Activated naive CD8-positive, alpha-beta T cell (primary cell): ENCODE data around the gene UPK3BL2.
"Not testable (repeated sequence)": the region's sequence is repeated elsewhere in the genome, so short reads cannot be mapped to it uniquely, and the experiment has no call there.

Experiments
- H3K27ac Mint-ChIP-seq: one replicate; pipeline ENCODE4 v1.8.0; 2021; ENCODE audit warnings: mixed read lengths
- H3K27me3 Mint-ChIP-seq: one replicate; pipeline ENCODE4 v1.8.0; 2021; ENCODE audit warnings: mixed read lengths
- H3K36me3 Mint-ChIP-seq: one replicate; pipeline ENCODE4 v1.8.0; 2021; ENCODE audit warnings: mixed read lengths
- H3K4me1 Mint-ChIP-seq: one replicate; pipeline ENCODE4 v1.8.0; 2021; ENCODE audit warnings: low read depth, mixed read lengths
- H3K4me3 Mint-ChIP-seq: one replicate; pipeline ENCODE4 v1.8.0; 2021; ENCODE audit warnings: mild to moderate bottlenecking, mixed read lengths
- H3K9me3 Mint-ChIP-seq: one replicate; pipeline ENCODE4 v1.8.0; 2021; ENCODE audit warnings: low read depth, mixed read lengths

Gene UPK3BL2, protein sequence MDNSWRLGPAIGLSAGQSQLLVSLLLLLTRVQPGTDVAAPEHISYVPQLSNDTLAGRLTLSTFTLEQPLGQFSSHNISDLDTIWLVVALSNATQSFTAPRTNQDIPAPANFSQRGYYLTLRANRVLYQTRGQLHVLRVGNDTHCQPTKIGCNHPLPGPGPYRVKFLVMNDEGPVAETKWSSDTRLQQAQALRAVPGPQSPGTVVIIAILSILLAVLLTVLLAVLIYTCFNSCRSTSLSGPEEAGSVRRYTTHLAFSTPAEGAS

DNA sequence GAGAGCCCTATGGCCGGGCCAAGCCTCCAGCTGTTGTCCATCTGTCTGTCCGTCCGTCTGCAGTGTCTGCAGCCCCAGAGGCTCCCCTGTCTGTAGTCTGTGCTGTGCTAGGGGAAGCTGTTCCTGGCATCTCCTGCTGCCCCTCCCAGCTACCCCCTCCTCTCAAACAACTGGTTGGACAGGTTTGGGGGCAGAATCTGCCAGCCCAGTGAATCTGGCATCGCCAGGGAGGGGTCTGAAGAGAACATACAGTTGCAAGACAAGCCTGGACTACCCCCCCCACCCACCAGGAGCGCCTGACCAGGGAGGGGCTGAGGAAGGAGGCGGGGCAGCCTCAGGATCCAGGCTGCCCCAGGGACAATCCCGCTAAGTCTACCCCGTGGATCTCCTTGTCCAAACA is at the start of gene UPK3BL2:
UPK3BL2 (minus strand) TSS at position 101 of the 400 bp plus-strand sequence; CDS start at position 41, 60 bp downstream.
- H3K36me3 Mint-ChIP-seq, H3K27ac Mint-ChIP-seq, H3K9me3 Mint-ChIP-seq, H3K27me3 Mint-ChIP-seq, H3K4me1 Mint-ChIP-seq, H3K4me3 Mint-ChIP-seq: not testable (repeated sequence)

DNA sequence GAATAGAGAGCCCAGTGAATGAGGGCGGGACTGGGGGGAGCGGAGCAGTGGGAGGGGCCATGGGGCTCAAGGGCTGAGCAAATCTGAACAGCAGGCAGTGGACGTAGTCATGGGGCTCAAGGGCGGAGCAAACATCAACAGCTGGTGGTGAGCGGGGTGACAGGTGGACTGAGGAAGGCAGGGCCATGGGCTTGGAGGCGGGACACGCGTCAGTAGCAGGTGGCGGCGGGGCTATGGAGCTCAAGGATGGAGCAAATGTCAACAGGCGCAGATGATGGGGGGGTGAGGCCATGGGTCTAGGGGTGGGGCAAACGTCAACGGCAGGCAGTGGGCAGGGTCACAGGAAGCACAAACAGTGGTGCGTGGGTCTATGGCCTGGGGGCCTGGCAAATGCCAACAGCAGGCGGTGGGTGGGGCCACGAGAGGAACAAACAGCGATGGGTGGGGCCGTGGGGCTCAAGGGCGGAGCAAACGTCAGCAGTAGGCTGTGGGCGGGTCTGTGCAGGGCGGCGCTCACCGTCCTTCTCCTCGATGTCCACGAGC is 49.1 kb upstream of the UPK3BL2 start:
- H3K27me3 Mint-ChIP-seq, H3K36me3 Mint-ChIP-seq, H3K4me3 Mint-ChIP-seq, H3K9me3 Mint-ChIP-seq, H3K27ac Mint-ChIP-seq, H3K4me1 Mint-ChIP-seq: not testable (repeated sequence)

DNA sequence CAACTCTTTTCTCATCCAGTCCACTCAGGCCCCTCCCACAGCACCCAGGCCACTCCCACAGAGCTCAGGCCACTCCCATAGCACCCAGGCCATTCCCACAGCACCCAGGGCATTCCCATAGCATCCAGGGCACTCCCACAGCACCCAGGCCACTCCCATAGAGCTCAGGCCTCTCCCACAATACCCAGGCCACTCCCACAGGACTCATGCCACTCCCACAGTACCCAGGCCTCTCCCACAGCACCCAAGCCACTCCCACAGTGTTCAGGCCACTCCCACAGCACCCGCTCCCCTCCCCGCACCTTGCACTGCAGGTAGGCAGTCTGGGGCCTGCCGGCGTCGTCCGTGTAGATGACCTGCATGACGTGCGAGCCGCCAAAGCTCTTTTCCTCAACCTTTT is 46.4 kb upstream of the UPK3BL2 start:
- H3K27ac Mint-ChIP-seq, H3K27me3 Mint-ChIP-seq, H3K36me3 Mint-ChIP-seq, H3K4me1 Mint-ChIP-seq, H3K4me3 Mint-ChIP-seq, H3K9me3 Mint-ChIP-seq: not testable (repeated sequence)

DNA sequence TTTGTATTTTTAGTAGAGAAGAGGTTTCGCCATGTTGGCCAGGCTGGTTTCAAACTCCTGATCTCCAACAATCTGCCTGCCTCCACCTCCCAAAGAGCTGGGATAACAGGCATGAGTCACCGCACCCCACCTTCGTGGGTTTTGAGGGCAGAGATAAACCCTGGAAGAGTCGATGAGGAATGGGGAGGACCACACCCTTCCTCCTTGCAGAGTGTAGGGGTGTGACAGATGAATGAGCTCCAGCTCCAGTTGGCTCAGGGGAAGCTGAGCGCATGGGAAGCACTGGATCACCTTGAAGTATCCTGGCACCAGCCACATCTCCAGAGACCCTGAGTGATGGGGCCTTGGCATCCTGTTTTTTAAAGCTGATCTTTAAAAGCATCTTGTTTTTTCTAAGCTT is 40.0 kb upstream of the UPK3BL2 start:
- not testable (repeated sequence) for H3K36me3 Mint-ChIP-seq, H3K4me3 Mint-ChIP-seq, H3K27me3 Mint-ChIP-seq, H3K9me3 Mint-ChIP-seq, H3K4me1 Mint-ChIP-seq, H3K27ac Mint-ChIP-seq

DNA sequence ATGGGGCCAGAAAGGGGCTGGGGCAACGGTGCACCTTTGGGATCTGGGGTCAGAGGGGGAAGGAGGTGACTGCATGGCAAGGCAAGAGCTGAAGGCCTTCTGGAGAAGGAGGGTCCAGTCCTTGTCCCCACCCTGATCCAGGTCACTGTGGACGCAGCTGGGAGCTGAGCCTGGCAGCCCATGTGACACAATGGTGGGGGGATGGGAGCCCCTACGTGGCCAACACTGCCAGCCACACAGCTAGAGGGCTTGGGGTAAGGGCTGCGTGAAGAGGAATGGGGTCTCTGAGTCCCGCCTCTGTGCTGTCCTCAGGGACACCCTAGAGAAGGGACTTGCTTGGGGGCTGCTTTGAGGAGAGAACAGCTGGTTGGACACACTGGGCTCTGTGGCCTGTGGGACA is 38.2 kb upstream of the UPK3BL2 start:
- not testable (repeated sequence) for H3K36me3 Mint-ChIP-seq, H3K27ac Mint-ChIP-seq, H3K9me3 Mint-ChIP-seq, H3K4me1 Mint-ChIP-seq, H3K27me3 Mint-ChIP-seq, H3K4me3 Mint-ChIP-seq

DNA sequence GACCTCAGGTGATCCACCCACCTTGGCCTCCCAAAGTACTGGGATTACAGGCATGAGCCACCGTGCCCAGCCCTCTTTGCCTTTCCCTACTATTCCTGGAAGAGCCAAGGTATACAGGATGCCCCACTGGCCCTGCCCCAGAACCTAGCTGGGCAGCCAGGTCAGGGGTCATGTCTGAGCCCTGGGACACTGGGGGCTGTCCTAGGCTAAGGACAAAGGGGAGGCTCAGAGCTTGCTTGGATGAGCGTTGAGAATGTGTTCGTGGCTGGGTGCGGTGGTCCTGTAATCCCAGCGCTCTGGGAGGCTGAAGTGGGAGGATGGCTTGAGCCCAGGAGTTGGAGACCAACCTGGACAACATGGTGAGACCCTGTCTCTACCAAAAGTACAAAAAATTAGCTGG is 35.0 kb upstream of the UPK3BL2 start:
- not testable (repeated sequence) for H3K9me3 Mint-ChIP-seq, H3K4me3 Mint-ChIP-seq, H3K36me3 Mint-ChIP-seq, H3K27me3 Mint-ChIP-seq, H3K4me1 Mint-ChIP-seq, H3K27ac Mint-ChIP-seq

DNA sequence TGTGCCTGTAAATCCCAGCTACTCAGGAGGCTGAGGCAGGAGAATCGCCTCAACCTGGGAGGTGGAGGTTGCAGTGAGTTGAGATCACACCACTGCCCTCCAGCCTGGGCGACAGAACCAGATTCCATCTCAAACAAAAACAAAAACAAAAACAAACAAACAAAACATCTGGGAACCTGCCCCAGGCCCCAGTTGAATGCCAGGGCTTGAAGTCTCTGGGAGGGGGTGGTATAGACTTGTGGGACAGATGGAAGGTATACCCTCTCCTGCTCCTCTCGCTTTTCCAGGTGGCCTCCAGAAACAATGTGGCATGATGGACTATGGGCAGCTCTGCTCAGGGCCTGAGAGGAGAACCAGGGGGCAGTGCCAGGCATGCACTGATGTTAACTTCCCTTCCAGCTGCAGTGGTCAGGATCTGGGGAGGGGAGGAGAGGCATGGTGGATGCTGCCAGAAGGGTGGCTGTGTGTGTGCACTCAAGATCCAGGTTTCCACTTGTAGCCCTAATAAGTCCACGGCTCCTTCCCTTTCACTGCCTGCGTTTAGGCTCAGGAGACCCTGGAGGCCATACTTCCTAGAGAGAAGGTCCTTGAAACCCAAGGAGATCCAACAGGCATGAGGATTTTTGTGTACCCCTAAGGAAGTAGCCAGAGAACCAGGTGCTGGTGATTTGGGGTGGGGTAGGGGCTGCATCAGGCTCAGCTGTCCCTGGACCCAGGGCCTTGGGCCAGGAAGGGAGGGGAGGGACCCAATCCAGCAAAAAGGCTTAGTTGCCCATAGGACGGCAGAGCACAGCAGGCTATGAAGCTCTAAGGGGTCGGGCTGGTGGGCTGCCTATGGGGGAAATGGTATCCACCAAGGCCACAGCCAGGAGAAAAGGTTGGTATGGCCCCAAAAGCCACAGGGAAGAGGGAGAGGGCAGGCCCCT is 34.1 kb upstream of the UPK3BL2 start:
- H3K4me1 Mint-ChIP-seq, H3K27ac Mint-ChIP-seq, H3K27me3 Mint-ChIP-seq, H3K36me3 Mint-ChIP-seq, H3K9me3 Mint-ChIP-seq, H3K4me3 Mint-ChIP-seq: not testable (repeated sequence)

DNA sequence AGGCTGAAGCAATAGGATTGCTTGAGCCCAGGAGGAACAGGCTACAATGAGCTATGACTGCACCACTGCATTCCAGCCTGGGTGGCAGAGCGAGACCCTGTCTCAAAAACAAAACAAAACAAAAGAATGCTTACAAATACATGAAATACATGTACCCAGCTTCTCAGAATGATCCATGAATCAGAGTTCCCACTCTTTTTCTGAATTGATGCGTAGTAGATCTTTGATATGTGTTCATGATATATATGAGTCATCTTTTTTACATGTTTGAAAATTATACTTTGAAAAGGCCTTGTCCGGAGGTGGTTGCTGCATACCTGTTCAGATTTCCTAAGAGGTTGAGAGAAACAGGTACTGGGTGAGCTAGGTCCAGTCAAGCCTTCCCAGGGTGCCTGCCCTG is 32.9 kb upstream of the UPK3BL2 start:
- H3K27ac Mint-ChIP-seq, H3K27me3 Mint-ChIP-seq, H3K36me3 Mint-ChIP-seq, H3K9me3 Mint-ChIP-seq, H3K4me1 Mint-ChIP-seq, H3K4me3 Mint-ChIP-seq: not testable (repeated sequence)

DNA sequence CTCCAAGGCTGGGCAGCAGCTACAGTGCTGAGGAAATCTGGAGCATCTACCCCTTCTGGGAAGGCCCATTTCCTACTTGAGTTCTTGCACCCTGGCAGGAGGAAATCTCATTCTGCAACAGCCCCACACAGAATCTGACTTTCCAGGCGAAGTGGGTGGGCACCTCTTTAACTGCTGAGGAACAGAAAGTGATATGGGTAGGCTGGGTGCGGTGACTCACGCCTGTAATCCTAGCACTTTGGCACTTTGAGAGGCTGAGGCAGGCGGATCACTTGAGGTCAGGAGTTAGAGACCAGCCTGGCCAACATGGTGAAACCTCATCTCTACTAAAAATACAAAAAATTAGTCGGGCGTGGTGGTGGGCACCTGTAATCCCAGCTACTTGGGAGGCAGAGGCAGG is 31.1 kb upstream of the UPK3BL2 start:
- not testable (repeated sequence) for H3K36me3 Mint-ChIP-seq, H3K4me3 Mint-ChIP-seq, H3K27ac Mint-ChIP-seq, H3K4me1 Mint-ChIP-seq, H3K9me3 Mint-ChIP-seq, H3K27me3 Mint-ChIP-seq

DNA sequence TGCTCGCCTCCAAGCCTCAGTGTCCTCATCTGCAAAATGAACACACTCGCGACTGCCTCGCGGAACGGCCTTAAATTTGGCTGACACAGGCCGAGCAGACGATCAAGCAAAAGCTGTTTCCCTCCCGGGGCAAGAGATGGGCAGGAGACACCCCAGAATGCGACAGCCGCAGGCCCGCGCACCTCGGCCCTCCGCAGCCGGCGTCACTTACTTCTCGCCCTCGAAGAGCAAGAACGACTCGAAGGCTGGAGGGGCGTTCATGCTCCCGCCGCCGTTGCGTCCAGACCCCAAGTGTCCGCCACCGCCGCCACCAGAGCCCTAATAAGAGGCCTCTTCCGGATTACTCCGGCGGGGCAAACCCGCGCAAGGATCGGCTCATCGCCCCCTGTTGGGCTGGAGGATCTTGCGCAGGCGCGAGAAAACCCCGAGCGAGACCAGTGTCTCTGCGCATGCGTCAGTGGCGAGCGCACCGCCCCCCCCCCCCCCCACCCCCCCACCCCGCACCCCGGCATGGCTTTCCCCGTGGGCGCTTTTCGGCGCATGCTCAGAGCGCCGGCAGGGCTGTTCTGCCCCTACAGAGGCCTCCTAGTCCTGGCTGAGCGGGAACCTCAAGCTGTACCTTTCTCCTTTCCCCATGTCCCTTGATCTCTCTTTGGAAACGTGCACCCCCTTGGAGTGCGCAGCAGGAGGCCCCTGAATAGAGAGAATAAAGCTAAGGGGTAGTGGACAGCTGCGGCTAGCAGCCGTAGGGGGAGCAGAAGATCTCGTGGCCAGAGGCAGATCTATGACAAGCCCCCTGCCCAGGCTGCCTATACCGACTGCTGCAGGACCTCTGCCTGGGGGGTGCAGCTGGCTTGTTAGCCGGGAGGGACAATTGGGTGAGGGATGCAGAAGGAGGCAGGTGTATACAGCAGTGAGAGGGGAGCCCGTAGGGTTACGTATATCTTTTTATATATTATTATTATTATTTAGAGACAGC is 29.1 kb upstream of the UPK3BL2 start, which contains the start of gene POLR2J3:
POLR2J3 (minus strand) TSS at position 323 of the 979 bp plus-strand sequence; CDS start at position 261, 62 bp downstream.
- Mint-ChIP-seq H3K4me3 (peak within 1 kb of the TSS; percentile 91), H3K27ac (peak within 1 kb of the TSS; percentile 85)
- not testable (repeated sequence) for H3K27me3 Mint-ChIP-seq, H3K36me3 Mint-ChIP-seq, H3K4me1 Mint-ChIP-seq, H3K9me3 Mint-ChIP-seq

DNA sequence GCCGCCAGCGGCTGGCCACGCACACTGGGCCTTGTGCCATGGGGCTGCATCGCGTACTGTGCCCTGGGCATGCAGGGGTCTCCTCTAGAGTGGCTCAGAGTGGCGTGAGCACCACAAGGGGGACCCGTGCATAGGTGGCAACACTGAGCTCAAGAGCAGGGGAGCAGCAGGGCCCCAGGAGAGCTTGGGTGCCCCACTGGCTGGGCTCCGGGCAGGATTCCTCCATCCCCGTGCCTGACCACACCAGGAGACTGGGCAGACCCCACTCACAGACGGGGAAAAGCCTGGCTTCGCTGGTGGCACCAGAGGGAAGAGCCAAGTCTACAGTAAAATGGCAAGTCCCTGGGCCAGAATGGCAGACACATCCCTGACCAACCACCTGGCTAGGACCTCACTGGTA is 25.1 kb upstream of the UPK3BL2 start:
- H3K9me3 Mint-ChIP-seq, H3K27ac Mint-ChIP-seq, H3K4me3 Mint-ChIP-seq, H3K27me3 Mint-ChIP-seq, H3K36me3 Mint-ChIP-seq, H3K4me1 Mint-ChIP-seq: not testable (repeated sequence)

DNA sequence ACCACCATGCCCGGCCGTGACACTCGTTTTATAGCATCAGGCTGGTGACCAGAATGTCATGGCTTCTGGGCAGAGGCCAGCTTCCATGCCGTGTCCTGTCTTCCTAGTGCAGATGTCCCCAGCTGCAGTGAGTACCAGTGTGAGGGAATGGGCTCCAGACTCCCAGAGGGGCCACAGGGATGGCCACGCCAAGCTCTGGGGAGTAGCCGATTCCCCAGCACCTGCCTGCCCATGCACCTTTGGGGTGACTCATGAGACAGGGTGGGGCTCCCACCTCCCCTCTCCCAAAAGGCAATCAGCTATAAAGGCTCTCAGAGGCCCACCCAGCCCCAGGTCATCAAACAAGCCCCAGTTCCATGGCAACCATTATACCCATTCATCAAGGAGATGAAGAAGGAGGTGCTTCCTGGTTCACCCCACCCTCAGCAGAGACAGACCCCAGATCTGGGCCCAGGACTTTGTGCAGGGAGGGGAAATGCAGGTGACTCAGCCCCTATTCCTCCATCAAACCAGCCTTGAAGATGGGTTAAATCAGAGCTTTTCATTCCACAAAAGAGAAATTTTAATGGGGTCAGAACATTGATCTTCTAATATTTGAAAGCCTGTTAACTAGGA is 7.4 kb upstream of the UPK3BL2 start, which contains the start of gene SPDYE2:
SPDYE2 (plus strand) TSS at position 419 of the 615 bp plus-strand sequence. CDS start 2,030 bp downstream, outside the sequence.
- not testable (repeated sequence) for H3K4me3 Mint-ChIP-seq, H3K9me3 Mint-ChIP-seq, H3K4me1 Mint-ChIP-seq, H3K27ac Mint-ChIP-seq, H3K27me3 Mint-ChIP-seq, H3K36me3 Mint-ChIP-seq

DNA sequence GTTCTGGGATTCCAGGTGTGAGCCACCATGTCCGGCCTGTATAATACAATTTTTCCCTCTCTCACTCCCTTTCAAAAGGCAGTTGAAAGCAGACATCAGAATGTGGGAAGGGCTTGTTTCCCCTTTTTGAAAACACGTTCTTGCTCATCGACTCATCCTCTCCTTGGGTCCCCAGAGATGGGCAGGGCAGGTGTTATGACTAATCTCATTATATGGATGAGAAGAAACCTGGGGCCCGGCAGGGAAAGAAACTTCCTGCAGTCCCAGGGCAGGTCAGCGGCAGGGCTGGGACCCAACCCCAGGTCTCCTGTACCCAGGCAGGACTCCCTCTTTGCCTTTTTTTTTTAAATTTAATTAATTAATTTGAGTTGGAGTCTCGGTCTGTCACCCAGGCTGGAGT is 2.9 kb upstream of the UPK3BL2 start:
- not testable (repeated sequence) for H3K9me3 Mint-ChIP-seq, H3K27me3 Mint-ChIP-seq, H3K36me3 Mint-ChIP-seq, H3K4me3 Mint-ChIP-seq, H3K27ac Mint-ChIP-seq, H3K4me1 Mint-ChIP-seq

DNA sequence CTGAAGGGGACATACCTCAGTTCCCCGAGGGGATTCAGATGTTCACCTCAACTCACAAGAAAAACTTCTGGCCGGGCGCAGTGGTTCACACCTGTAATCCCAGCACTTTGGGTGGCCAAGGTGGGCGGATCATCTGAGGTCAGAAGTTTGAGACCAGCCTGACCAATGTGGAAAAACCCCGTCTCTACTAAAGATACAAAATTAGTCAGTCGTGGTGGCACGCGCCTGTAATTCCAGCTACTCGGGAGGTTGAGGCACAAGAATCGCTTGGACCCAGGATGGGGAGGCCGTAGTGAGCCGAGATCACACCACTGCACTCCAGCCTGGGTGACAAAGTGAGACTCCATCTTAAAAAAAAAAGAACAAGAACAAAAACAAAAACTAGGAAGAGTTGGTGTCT is 1.8 kb upstream of the UPK3BL2 start:
- not testable (repeated sequence) for H3K36me3 Mint-ChIP-seq, H3K27ac Mint-ChIP-seq, H3K27me3 Mint-ChIP-seq, H3K4me1 Mint-ChIP-seq, H3K9me3 Mint-ChIP-seq, H3K4me3 Mint-ChIP-seq
